Measurements from ENCODE around the gene SAP30L.

Gene SAP30L

DNA sequence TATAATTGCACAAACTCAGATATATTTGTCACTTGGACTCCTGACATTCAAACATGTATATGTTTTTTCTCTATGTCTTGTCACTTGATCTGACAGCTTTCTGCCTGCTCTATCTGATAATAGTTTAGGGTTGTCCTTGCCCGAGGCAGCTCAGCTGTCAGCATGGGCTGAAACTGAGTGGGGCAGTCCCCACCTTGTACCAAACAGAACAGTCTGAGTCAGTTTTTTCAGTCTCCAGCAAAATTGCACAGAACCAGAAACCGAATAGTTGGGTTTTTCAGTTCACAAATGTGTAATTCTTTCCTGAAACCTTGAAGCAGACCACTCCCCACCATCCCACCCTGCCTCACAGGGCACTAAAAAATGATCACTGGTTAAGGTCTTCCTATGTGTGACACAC lies 41.7 kb downstream of the SAP30L start:
- no peak for DNase-seq (ENCODE audit: low read depth)
- no peak overlapping the region for H3K4me3 ChIP-seq (ENCODE audit: control insufficient read depth, low read depth, low read length)
- TF ChIP-seq, protein P1, sequence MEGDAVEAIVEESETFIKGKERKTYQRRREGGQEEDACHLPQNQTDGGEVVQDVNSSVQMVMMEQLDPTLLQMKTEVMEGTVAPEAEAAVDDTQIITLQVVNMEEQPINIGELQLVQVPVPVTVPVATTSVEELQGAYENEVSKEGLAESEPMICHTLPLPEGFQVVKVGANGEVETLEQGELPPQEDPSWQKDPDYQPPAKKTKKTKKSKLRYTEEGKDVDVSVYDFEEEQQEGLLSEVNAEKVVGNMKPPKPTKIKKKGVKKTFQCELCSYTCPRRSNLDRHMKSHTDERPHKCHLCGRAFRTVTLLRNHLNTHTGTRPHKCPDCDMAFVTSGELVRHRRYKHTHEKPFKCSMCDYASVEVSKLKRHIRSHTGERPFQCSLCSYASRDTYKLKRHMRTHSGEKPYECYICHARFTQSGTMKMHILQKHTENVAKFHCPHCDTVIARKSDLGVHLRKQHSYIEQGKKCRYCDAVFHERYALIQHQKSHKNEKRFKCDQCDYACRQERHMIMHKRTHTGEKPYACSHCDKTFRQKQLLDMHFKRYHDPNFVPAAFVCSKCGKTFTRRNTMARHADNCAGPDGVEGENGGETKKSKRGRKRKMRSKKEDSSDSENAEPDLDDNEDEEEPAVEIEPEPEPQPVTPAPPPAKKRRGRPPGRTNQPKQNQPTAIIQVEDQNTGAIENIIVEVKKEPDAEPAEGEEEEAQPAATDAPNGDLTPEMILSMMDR (conservative IDR thresholded peaks at IDR 0.05; ENCODE audit: control insufficient read depth, insufficient read depth, low read depth, low read length): no peak

DNA sequence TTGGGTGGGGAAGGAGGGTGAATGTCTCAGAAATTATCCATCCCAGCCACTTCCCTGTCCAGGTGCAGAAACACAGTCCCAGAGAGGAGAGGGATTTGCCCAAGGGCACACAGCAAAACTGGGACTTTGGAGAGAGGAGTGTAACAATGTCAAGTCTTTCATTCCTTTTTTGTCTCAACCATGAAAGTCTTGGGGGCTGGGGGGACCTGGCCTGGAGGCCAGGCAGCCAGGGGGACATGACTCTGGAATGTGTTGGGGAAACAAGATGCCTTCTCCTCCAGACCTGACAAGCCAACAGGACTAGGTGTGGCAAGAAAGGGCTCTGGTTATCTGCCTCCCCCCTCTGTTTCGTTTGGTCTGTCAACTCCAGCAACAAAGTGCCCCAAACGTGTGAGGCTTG lies 46.1 kb downstream of the SAP30L start:
- TF ChIP-seq, protein P1 (conservative IDR thresholded peaks at IDR 0.05; ENCODE audit: control insufficient read depth, insufficient read depth, low read depth, low read length): no peak
- no peak overlapping the region for H3K4me3 ChIP-seq (ENCODE audit: control insufficient read depth, low read depth, low read length)
- DNase-seq (ENCODE audit: low read depth): no peak

DNA sequence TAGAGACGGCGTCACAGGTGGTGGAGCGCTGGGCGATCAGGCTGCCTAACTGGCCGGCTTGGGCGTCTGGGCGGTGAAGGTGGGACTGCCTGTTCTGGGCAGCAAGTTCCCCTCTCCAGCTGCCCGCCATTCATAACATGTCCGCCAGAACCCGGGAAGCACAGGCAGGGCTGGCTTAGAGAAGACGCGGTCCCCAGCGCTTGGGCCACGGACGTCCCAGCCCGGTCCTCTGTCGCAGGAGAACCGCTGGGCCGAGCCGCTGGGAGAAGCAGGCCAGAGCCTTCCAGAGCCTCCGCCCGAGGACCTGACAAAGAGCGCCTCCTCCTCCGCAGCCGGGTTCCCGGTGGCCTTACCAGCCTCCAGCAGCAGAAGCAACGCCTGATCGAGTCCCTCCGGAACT lies 47.5 kb downstream of the SAP30L start:
- TF ChIP-seq, protein P1 (conservative IDR thresholded peaks at IDR 0.05; ENCODE audit: control insufficient read depth, insufficient read depth, low read depth, low read length): no peak
- H3K4me3 ChIP-seq (ENCODE audit: control insufficient read depth, low read depth, low read length): no peak overlapping the region
- DNase-seq (ENCODE audit: low read depth): no peak

DNA sequence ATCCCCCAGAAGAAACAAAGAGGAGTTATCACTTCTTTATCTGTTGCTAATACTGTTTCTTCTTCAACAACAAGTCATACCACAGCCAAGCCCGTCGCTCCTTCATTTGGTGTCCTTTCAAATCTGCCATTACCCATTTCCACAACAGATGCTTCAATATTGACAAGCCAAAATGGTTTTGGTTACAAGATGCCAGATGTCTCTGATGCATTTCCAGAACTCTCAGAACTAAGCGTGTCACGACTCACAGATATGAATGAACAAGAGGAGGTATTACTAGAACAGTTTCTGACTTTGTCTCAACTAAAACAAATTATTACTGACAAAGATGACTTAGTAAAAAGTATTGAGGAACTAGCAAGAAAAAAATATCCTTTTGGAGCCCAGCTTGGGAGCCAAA lies 48.2 kb downstream of the SAP30L start:
- TF ChIP-seq, protein P1 (conservative IDR thresholded peaks at IDR 0.05; ENCODE audit: control insufficient read depth, insufficient read depth, low read depth, low read length): no peak
- no peak overlapping the region for H3K4me3 ChIP-seq (ENCODE audit: control insufficient read depth, low read depth, low read length)
- DNase-seq (ENCODE audit: low read depth): no peak

DNA sequence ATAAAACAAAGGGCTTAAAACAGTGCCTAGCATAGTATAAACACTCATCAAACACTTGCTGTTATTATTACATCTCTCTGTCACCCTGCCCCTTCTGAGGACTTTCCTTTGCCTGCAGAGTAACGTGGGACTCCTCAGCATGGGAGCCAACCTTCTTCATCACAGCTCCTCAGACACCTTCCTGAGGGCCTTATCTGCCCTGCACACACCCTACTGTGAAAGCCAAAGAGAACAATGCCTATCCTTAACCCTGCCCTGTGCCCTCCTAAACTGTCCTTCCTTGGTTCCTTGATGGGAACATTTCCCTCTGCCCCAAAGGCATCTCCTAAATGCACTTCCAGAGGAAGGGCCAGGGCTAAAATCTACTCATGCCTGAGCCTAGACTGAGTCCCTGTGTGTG lies 52.8 kb downstream of the SAP30L start:
- TF ChIP-seq, protein P1 (conservative IDR thresholded peaks at IDR 0.05; ENCODE audit: control insufficient read depth, insufficient read depth, low read depth, low read length): no peak
- DNase-seq (ENCODE audit: low read depth): no peak
- H3K4me3 ChIP-seq (ENCODE audit: control insufficient read depth, low read depth, low read length): no peak overlapping the region

DNA sequence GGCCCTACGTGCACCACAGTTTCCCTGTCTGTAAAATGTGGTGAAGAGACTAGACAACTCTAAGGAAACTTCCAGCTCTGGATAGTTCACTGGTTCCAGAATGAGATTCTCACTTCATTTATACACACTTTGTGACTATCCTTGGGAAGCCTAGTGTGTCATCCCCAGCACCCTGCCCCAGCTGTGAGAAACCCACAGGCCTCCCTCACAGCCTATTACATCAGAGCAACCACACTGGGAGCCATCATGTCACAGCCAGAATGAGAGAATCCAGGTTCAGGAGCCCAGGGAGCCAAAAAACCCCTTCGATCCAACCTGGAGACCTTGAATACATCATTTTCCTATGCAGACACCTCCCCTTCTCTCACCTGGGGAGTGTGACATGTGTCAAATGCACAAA lies 53.2 kb downstream of the SAP30L start:
- TF ChIP-seq, protein P1 (conservative IDR thresholded peaks at IDR 0.05; ENCODE audit: control insufficient read depth, insufficient read depth, low read depth, low read length): no peak
- DNase-seq (ENCODE audit: low read depth): no peak
- H3K4me3 ChIP-seq (ENCODE audit: control insufficient read depth, low read depth, low read length): no peak overlapping the region

DNA sequence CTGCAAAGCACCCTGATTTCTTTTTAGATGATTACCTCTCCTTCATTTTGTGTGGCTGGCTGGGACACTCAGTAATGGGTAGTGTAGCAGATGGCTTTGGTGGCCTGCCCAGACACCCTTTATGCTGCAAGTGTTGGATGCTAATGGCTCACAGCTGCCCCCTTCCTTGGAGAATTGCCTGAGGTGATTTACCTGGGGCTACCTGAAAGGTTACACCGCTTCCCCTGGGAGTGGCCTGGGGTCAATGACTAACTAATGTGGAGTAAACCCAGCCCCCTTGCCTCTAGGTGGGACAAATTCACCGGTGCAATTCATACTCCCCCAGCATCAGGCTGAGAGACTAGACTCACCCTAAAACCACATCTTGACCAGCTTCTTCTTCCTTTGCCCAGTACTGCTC lies 55.8 kb downstream of the SAP30L start:
- TF ChIP-seq, protein P1 (conservative IDR thresholded peaks at IDR 0.05; ENCODE audit: control insufficient read depth, insufficient read depth, low read depth, low read length): no peak
- no peak overlapping the region for H3K4me3 ChIP-seq (ENCODE audit: control insufficient read depth, low read depth, low read length)
- DNase-seq (ENCODE audit: low read depth): no peak

Measured in fibroblast of mammary gland (primary cell).